D721Med (cell line): ENCODE measurements around the gene C6orf120.

Source experiments
- DNase-seq: peaks from one replicate; pipeline ENCODE4 v3.0.0; 2011; ENCODE audit warnings: low spot score; ENCODE audit not compliant: insufficient read length
- FAIRE-seq: peaks from 2 replicates; lab custom pipeline; 2011; peaks lifted over from hg19 to GRCh38; lab: Jason Lieb, UNC
- TF ChIP-seq, protein P1 (sequence below): IDR thresholded peaks from 2 replicates; pipeline ENCODE4 v1.5.1; 2012; ENCODE audit warnings: mild to moderate bottlenecking, control low read depth; ENCODE audit not compliant: insufficient read depth; ENCODE audit errors: missing control alignments

Gene C6orf120

GRCh38 chr6:169723991-169724493, 22.1 kb downstream of the C6orf120 start:
- FAIRE-seq (no peak), DNase-seq (no peak)
- TF ChIP-seq, protein P1, sequence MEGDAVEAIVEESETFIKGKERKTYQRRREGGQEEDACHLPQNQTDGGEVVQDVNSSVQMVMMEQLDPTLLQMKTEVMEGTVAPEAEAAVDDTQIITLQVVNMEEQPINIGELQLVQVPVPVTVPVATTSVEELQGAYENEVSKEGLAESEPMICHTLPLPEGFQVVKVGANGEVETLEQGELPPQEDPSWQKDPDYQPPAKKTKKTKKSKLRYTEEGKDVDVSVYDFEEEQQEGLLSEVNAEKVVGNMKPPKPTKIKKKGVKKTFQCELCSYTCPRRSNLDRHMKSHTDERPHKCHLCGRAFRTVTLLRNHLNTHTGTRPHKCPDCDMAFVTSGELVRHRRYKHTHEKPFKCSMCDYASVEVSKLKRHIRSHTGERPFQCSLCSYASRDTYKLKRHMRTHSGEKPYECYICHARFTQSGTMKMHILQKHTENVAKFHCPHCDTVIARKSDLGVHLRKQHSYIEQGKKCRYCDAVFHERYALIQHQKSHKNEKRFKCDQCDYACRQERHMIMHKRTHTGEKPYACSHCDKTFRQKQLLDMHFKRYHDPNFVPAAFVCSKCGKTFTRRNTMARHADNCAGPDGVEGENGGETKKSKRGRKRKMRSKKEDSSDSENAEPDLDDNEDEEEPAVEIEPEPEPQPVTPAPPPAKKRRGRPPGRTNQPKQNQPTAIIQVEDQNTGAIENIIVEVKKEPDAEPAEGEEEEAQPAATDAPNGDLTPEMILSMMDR: no peak

DNA sequence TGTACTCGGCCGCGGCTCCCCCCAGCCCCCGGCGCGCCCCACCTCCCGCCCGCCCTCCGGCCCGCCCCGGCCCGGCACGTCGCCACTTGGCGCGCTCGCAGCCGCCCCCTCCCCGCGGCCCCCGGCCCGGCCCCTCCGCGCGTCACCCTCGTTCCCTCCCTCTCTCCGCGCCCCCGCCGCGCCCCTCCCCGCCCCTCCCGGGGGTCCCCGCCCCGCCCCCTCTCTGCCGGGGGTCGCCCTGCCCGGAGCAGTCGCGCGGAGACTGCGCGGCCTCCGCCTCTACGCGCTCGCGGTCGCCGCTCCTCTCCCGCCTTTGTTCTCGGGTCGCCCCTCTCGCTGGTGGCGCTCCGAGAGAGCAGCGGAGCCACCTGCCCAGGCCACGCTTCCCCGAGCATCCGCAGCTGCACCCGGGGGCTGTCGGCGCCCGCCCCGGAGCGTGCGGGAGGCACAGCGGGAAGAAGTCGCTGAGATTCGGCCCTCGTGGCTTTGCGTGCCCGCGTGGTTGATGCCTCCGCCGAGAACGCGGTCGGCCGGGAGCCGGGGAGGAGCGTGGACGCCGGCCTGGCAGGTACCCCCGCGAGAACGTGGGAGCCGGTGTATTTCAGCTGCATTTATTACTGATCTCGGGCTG, 22.7 kb downstream of the C6orf120 start, which contains the start of gene PHF10:
Gene PHF10, minus strand, starts transcription at position 7 of the 631 bp plus-strand sequence. CDS start 569 bp downstream, outside the sequence.
- TF ChIP-seq, protein P1: no peak
- peak; percentile 29 for DNase-seq
- no peak for FAIRE-seq

- TF ChIP-seq, protein P1: no peak
- DNase-seq (no peak), FAIRE-seq (no peak)
These were observed 23.5 kb downstream of the C6orf120 start for GRCh38 chr6:169725125-169726048.

DNA sequence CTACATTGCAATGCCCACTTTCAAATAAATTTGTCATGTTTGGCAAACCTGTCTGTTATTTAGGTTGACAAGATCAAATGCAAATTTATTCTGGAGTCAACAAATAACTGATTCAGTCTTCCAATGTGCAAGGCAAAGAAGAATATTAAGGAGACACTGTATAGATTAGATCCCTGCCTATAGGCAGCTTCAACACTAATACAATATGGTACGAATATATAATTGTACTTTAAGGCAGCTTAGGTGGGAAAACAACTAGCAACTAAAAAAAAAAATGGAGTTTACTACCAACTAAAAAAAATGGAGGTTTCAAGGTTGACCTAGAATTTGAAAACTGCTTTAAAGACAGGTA, 24.1 kb downstream of the C6orf120 start:
- TF ChIP-seq, protein P1: no peak
- FAIRE-seq: no peak

GRCh38 chr6:169726963-169727362, 25.0 kb downstream of the C6orf120 start:
- DNase-seq (no peak), FAIRE-seq (no peak)
- TF ChIP-seq, protein P1: no peak

More for the DNA sequence above, 24.1 kb downstream of the C6orf120 start:
- DNase-seq: no peak

DNA sequence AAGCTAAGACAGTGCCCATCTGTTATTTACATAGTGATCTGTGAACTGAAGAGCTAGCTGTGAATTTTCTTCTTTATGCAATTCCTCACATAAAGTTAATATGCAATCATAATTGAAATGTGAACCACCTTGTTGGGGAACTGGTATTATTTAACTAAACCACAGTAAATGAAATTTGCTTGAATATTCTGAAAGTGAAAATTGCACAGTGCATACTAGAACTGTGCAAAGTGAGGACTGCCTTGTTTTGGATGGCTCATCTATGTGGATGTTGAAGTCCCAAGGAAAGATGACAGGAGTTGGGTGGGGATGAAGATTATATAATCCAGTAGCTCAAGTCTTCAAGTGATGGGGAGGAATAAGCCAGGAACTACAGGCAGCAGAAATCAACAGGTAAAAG, 28.0 kb downstream of the C6orf120 start:
- DNase-seq: no peak
- no peak for FAIRE-seq
- TF ChIP-seq, protein P1: no peak
